ENCODE results near the gene CMTM4.
"Not testable (repeated sequence)": the region's sequence is repeated elsewhere in the genome, so short reads cannot be mapped to it uniquely, and the experiment has no call there.

CMTM4 gene

DNA sequence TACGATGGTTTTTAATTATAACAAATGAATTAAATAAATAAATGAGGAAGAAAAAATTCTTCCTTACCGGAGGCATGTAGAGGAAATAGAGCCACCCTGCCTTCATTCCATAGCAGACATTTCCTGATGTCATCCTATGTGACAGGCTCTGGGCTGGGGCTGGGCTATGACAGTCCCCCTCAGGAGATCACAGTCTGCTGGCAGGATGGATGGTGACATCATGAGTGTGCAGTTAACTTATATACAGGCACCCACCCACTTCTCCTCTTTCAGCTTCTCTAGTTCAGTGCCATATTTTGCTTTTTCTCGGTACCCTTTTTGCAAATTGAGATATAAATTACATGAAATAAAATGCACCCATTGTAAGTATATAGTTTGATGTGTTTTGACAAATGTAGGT, 98.4 kb downstream of the CMTM4 start:
- H3K27ac ChIP-seq (ENCODE audit: low read depth, low read length): no peak overlapping the region
- H3K9me3 ChIP-seq (ENCODE audit: insufficient read depth, low read length): peaks cover 16% of the 10 kb centered on the region; the same call in 1 of the 2 replicates
- TF ChIP-seq EZH2phosphoT487 (conservative IDR thresholded peaks at IDR 0.05; ENCODE audit: low read length): no peak
- TF ChIP-seq, protein P1, sequence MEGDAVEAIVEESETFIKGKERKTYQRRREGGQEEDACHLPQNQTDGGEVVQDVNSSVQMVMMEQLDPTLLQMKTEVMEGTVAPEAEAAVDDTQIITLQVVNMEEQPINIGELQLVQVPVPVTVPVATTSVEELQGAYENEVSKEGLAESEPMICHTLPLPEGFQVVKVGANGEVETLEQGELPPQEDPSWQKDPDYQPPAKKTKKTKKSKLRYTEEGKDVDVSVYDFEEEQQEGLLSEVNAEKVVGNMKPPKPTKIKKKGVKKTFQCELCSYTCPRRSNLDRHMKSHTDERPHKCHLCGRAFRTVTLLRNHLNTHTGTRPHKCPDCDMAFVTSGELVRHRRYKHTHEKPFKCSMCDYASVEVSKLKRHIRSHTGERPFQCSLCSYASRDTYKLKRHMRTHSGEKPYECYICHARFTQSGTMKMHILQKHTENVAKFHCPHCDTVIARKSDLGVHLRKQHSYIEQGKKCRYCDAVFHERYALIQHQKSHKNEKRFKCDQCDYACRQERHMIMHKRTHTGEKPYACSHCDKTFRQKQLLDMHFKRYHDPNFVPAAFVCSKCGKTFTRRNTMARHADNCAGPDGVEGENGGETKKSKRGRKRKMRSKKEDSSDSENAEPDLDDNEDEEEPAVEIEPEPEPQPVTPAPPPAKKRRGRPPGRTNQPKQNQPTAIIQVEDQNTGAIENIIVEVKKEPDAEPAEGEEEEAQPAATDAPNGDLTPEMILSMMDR (IDR thresholded peaks at IDR 0.05; ENCODE audit: insufficient read depth, low read length, poor library complexity, severe bottlenecking): no peak

DNA sequence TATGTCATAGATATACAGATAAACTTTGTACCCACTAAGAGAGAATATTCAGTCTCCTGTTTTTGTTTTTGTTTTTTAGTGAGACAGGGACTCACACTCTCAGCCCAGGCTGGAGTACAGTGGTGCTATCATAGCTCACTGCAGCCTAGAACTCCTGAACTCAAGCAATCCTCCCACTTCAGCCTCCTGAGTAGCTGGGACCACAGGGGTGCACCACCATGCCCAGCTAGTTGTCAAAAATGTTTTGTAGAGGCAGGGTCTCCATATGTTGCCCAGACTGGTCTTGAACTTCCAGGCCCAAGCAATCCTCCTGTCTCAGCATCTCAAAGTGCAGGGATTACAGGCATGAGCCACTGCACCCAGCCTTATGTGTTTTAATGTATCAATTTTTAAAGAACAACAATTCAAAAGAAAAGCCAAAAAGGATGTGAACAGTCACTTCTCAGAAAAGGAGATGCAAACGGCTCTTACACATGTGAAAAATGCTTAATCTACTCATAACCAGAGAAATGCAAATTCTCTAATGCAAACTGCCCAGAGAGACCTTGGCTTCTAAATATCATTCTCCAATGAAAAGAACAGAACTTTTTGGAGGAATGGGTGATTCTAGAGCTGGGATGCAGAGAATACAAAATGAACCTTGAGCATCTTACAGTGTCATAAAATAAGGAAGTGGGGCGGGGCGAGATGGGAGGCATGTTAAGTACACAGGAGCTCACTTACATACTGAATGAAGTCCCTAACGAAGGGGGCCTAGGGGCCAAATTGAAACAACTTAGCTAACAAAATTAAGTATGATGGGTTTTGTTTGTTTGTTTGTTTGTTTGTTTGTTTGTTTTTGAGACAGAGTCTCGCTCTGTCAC, 99.3 kb downstream of the CMTM4 start:
- Histone ChIP-seq H3F3A (ENCODE audit: insufficient read depth) (no peaks in the 10 kb centered on the region), H3K9me3 (ENCODE audit: insufficient read depth, low read length) (peaks cover 16% of the 10 kb centered on the region; the same call in 1 of the 2 replicates), H3K4me3 (ENCODE audit: insufficient read depth, low read length, poor library complexity, severe bottlenecking) (no peak overlapping the region), H3K79me2 (ENCODE audit: insufficient read depth, low read length) (no peaks in the 10 kb centered on the region), H3K27me3 (ENCODE audit: low read length) (no peaks in the 10 kb centered on the region; the same call in 1 of the 2 replicates), H3K9me2 (replicated peaks; ENCODE audit: insufficient read depth, low read length) (no peaks in the 10 kb centered on the region), H3K27ac (ENCODE audit: low read depth, low read length) (no peak overlapping the region), H2AFZ (ENCODE audit: low read depth, low read length, severe bottlenecking) (no peak overlapping the region), H3K36me3 (ENCODE audit: low read length) (no peaks in the 10 kb centered on the region), H3K4me2 (ENCODE audit: low read depth, low read length, poor library complexity, severe bottlenecking) (no peak overlapping the region), H3K9ac (ENCODE audit: low read length) (no peak overlapping the region), H4K20me1 (ENCODE audit: low read depth, low read length) (no peaks in the 10 kb centered on the region)
- TF ChIP-seq, protein P1 (IDR thresholded peaks at IDR 0.05; ENCODE audit: insufficient read depth, low read length, poor library complexity, severe bottlenecking): no peak
- TF ChIP-seq EZH2phosphoT487 (conservative IDR thresholded peaks at IDR 0.05; ENCODE audit: low read length): no peak

More for the DNA sequence above, 98.4 kb downstream of the CMTM4 start:
- H3K9ac ChIP-seq (ENCODE audit: low read length): no peak overlapping the region
- no peak overlapping the region for H2AFZ ChIP-seq (ENCODE audit: low read depth, low read length, severe bottlenecking)
- no peaks in the 10 kb centered on the region for H4K20me1 ChIP-seq (ENCODE audit: low read depth, low read length)
- H3K4me2 ChIP-seq (ENCODE audit: low read depth, low read length, poor library complexity, severe bottlenecking): no peak overlapping the region
- H3K4me3 ChIP-seq (ENCODE audit: insufficient read depth, low read length, poor library complexity, severe bottlenecking): no peak overlapping the region
- no peaks in the 10 kb centered on the region for H3K36me3 ChIP-seq (ENCODE audit: low read length)
- H3K9me2 ChIP-seq (replicated peaks; ENCODE audit: insufficient read depth, low read length): no peaks in the 10 kb centered on the region
- no peaks in the 10 kb centered on the region for H3K79me2 ChIP-seq (ENCODE audit: insufficient read depth, low read length)
- H3K27me3 ChIP-seq (ENCODE audit: low read length): no peaks in the 10 kb centered on the region; the same call in 1 of the 2 replicates
- H3F3A ChIP-seq (ENCODE audit: insufficient read depth): no peaks in the 10 kb centered on the region

DNA sequence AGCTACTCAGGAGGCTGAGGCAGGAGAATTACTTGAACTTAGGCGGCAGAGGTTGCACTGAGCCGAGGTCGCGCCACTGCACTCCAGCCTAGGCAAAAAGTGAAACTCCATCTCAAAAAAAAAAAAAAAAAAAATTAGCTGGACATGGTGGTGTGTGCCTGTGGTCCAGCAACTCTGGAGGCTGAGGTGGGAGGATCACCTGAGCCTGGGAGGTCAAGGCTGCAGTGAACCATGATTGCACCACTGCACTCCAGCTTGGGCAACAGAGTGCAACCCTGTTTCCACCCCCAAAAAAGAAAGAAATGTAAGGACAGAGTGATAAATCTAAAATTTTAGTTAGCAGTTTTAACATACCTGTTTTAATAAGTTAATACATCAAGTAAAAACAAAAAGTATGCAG, 100.0 kb downstream of the CMTM4 start:
- not testable (repeated sequence) for H3K27ac ChIP-seq (ENCODE audit: low read depth, low read length); H4K20me1 ChIP-seq (ENCODE audit: low read depth, low read length); H3K9me2 ChIP-seq (replicated peaks; ENCODE audit: insufficient read depth, low read length); H3K4me2 ChIP-seq (ENCODE audit: low read depth, low read length, poor library complexity, severe bottlenecking); H2AFZ ChIP-seq (ENCODE audit: low read depth, low read length, severe bottlenecking); H3K36me3 ChIP-seq (ENCODE audit: low read length); H3K9ac ChIP-seq (ENCODE audit: low read length); H3K27me3 ChIP-seq (ENCODE audit: low read length); H3K79me2 ChIP-seq (ENCODE audit: insufficient read depth, low read length); H3F3A ChIP-seq (ENCODE audit: insufficient read depth); H3K4me3 ChIP-seq (ENCODE audit: insufficient read depth, low read length, poor library complexity, severe bottlenecking)
- peaks cover 12% of the 10 kb centered on the region; the same call in 1 of the 2 replicates for H3K9me3 ChIP-seq (ENCODE audit: insufficient read depth, low read length)

DNA sequence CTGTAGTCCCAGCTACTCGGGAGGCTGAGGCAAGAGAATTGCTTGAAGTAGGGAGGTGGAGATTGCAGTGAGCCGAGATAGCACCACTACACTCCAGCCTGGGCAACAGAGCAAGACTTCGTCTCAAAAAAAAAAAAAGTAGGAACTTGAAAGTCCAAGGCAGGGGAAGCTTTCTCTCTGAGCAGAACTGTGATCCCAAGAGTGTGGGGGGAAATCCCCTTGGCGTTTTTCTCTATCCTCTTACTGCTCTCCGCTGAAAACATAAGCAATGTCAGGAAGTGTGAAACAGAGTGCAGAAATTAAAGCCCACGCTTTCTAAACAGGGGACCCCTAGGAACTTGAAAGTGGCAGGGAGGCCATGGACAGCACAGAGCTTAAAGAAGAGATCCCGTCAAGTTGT, 101.8 kb downstream of the CMTM4 start:
- Histone ChIP-seq H3F3A (ENCODE audit: insufficient read depth) (no peaks in the 10 kb centered on the region), H3K4me2 (ENCODE audit: low read depth, low read length, poor library complexity, severe bottlenecking) (no peak overlapping the region), H3K79me2 (ENCODE audit: insufficient read depth, low read length) (no peaks in the 10 kb centered on the region), H3K27me3 (ENCODE audit: low read length) (no peaks in the 10 kb centered on the region), H4K20me1 (ENCODE audit: low read depth, low read length) (no peaks in the 10 kb centered on the region), H3K9ac (ENCODE audit: low read length) (no peak overlapping the region), H3K9me3 (ENCODE audit: insufficient read depth, low read length) (no peaks in the 10 kb centered on the region), H3K9me2 (replicated peaks; ENCODE audit: insufficient read depth, low read length) (no peaks in the 10 kb centered on the region), H3K4me3 (ENCODE audit: insufficient read depth, low read length, poor library complexity, severe bottlenecking) (no peak overlapping the region), H3K36me3 (ENCODE audit: low read length) (no peaks in the 10 kb centered on the region), H2AFZ (ENCODE audit: low read depth, low read length, severe bottlenecking) (no peak overlapping the region), H3K27ac (ENCODE audit: low read depth, low read length) (no peak overlapping the region)
- TF ChIP-seq, protein P1 (IDR thresholded peaks at IDR 0.05; ENCODE audit: insufficient read depth, low read length, poor library complexity, severe bottlenecking): no peak
- no peak for TF ChIP-seq EZH2phosphoT487 (conservative IDR thresholded peaks at IDR 0.05; ENCODE audit: low read length)

Measured in SU-DHL-6 (cell line).